HG03025 (cell line): ENCODE measurements around the gene CCDC178.
"Not testable (repeated sequence)": the region's sequence is repeated elsewhere in the genome, so short reads cannot be mapped to it uniquely, and the experiment has no call there.

Experiments used
- ATAC-seq: cut with Tn5 transposase; IDR thresholded peaks from one replicate; pipeline ENCODE4 v1.9.1; 2021; ENCODE audit warnings: mild to moderate bottlenecking, moderate library complexity; ENCODE audit not compliant: unreplicated experiment, low FRiP score

The CCDC178 gene

DNA sequence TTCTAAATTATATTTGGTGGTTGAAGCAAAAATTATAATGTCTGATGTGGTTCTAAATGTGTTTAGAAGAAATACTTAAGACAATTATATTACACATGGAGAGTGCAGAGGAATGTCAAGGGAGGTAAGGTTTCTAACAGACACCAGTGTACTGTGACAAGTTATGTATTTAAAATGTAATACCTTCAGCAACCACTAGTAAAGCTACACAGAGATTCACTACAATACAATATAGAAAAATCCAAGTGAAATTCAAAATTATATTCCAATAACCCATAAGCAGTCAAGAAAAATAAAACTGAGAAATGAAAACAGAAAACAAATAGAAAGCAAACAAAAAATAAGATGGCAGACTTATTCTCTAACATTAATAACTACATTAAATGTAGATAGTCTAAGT lies 418.2 kb downstream of the CCDC178 start:
- ATAC-seq, result no peak

DNA sequence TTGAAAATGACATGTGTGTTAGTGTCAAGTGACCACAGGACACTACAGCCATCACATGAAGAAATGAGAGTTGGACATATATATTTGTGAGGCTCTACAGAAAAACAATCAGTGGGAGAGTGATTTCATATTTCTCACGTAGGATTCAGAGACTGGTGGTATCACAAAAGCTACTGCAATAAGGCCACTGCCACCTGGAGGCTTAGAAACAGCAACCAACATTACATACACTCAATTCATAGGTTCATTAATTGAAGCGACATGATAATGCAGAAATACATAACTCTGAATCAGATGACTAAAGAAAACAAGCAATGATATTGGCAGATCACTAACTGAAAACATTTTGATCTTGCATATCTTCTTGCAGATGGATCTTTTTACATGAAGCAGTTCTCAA lies 419.6 kb downstream of the CCDC178 start:
- ATAC-seq, result no peak

DNA sequence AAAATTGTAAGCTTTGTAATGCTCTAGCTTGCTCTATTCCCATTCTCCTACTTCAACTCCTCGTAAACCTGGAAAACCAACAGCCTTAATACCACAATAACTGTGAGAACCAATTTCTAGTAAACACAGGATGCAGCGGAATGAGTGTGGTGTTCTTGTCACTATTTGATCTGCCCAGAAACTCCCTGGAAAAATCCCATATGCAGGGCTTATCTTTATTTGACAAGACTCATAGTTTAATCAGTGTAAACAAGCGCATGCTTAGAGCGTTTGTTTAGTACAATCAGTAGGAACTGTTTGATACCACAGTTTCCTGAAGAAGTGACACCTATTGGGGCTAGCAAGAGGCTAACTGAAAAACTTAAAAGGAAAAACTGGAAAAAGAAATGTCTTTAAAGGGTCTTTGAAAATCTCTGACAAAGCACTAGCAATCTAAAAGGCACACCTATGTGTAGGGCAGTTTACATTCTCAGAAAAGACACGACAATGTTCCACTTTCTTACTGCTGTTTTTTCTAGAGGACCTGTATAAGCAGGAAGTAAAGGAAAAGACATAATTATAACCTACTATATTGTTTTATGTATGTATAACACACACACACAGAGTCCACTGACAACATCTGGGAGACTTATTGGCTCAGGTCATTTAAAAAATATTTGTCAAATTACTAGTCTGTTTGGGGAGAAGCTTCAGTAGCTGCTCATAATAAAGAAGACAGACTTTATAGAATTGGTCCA lies 426.3 kb downstream of the CCDC178 start:
- ATAC-seq, result no peak

DNA sequence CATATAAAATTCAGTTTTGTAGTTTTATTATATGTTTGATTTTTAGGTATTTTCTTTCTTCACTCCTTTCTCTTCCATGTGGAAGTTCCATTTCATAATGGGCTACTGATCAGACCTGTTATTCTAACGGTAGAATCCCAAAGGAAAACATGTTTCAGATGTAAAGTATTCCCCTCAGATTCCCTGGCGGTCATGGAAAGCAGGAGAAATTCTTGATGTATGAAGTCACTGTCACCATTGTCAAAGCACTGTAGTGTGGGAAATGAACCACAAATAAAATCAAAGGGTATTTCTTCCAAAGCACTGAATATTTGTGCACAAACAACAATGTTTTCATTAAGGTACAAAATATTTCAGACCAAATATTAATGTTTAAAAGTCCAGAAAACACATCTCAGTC lies 430.4 kb downstream of the CCDC178 start:
- no peak for ATAC-seq

DNA sequence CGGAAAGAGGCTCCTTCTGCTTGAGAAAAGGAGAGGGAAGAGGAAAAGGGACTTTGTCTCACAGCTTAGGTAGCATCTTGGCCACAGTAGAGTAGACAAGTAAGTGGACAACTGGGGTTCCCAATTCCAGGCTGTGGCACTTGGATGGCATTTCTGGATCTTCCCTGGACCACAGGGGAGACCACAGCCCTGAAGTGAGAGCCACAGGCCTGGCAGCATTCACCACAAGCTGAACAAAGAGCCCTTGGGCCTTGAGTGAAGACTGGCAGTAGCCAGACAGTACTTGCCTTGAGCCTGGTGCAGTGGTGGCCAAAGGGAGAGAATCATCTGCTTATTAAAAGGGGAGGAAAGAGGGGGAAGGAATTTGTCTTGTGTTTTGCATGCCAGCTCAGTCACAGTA lies 441.6 kb downstream of the CCDC178 start:
- no peak for ATAC-seq

DNA sequence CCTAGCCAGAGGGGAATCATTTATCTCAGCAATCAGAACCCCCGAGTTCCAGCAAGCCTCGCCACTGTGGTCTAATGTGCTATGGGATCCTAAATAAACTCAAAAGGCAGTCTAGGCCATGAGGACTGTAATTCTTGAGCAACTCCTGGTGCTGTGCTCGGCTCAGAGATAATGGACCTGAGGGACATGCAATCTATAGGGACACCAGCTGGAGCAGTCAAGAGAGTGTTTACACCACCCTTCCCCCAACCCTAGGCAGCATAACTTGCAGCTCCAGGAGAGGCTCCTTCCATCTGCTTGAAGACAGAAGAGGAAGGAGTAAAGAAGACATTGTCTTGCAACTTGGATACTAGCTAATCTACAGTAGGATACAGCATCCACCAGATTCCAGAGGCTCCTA lies 442.2 kb downstream of the CCDC178 start:
- ATAC-seq, result no peak

DNA sequence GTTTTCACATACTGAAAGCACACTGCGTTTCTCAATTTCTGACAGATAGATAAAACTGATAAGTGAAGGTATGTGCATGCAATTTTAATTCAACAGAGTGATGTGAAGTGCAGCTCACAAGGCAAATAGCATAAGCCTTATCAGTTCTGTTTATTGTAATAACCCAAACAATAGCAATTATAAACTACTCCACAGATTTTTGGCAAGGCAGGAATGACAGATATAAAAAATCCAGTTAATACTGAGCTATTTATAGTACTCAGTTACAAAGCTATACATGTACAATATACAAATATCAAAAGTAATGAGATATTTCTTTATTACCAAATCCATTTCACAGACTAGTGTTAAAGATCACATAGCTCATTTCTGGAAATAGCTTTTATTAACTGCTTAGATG lies 456.8 kb downstream of the CCDC178 start:
- ATAC-seq, result no peak

DNA sequence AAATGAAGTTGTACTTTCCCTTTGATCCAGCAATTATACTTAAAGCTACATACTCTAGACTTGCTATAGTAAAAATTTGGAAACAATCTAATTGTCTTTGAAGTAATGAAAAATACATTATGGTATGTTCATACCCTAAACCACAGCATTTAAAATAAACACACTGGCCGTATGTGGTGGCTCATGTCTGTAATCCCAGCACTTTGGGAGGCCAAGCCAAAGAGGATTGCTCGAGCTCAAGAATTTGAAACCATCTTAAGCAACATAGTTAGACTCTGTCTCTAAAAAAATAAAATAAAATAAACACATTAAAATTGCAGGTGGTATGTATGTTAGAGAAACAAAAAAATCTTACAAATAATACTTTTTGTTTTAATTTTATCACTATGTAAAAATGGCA lies 459.6 kb downstream of the CCDC178 start:
- no peak for ATAC-seq

DNA sequence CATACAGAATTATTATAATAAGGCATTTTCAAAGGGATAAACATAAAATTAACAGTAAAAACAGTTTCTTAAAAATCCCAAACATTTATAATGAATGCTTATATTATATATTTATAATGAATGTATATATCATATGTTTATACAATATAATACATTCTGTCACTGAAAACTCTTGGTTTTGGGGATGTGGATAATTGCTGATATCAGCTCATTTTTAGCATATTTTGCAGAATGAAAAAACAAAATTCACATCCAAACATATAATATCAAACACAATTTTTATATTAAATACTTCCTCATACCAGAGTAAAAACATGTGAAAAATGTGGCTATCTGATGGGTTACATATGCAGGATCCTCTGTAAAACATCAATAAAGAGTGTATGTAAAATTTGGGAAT lies 465.0 kb downstream of the CCDC178 start:
- no peak for ATAC-seq

DNA sequence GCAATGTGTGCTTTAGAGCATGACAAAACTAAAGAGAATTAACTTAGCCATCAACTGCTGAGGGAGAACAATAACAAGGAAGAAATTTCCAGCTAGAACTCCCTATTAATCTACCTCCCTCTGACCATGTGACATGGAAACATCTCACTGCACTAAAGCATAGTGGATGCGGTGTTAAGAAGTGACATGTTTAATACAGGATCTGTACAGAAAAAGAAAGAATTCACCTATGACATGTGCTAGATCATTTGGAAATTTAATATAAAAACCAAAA lies 465.4 kb downstream of the CCDC178 start:
- no peak for ATAC-seq

DNA sequence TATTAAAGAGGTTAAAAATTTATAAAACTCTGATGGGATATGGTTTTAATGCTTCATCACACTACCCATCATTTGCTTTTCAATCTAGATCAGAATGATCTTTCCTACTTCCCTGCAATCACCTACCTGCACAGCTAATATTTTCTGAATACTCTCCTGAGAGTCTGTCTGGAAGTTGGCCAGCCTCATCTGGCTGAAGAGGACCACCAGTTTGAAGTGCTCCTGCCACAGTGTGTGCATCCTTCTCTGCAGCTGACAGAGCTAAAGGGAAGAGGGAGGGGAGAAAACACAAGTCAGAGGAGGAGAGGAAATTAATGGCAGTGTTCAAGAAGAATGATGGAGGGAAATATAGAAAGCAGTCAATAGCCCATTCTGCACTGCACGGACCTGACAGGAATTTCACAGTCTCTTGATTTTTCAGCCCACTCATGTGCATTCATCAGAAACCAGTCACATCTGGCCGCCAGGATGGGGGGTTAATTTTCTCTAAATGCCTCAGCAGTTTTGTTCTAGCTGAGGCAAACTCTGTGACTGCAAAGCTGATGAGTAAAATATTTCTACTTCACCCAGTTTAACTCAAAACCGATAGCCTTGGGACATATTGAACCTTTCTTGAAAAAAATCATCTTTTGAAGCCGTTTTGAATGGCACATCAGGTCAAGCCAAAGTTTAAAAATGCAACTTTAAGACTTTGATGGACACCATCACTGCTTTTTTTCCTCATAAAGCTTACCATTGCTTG lies 465.9 kb downstream of the CCDC178 start:
- ATAC-seq, result peak; percentile 84

DNA sequence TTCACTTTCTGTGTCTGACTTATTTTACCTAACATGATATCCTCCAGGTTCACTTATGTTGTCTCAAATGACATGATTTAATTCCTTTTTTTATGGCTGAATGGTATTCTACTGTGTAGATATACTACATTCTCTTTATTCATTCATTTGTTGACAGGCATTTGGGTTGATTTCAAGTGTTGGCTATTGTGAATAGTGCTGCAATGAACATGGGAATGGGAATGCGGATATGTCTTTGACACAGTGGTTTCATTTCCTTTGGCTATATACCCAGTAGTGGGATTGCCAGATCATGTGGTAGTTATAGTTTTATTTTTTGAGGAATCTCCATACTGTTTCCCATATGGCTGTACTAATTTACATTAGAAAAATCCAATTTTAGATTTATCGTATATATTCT lies 472.3 kb downstream of the CCDC178 start:
- ATAC-seq, result no peak

DNA sequence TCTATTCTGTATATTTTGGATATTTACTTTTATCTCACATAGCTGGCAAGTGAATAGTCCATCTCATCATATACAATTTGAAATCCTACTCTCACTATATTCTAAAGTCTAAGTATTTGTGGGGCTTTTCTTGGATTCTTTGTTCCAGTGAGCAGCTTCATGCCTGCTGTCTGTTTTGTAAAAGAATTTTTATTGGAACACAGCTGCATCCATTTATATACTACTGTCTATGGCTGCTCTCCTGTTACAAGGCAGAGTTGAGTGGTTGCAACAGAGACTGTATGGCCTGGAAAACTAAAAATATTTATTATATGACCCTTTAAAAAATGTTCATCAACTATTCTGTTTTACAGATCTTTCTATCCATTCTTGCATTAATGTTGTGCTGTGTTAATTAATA lies 474.4 kb downstream of the CCDC178 start:
- ATAC-seq, result no peak

DNA sequence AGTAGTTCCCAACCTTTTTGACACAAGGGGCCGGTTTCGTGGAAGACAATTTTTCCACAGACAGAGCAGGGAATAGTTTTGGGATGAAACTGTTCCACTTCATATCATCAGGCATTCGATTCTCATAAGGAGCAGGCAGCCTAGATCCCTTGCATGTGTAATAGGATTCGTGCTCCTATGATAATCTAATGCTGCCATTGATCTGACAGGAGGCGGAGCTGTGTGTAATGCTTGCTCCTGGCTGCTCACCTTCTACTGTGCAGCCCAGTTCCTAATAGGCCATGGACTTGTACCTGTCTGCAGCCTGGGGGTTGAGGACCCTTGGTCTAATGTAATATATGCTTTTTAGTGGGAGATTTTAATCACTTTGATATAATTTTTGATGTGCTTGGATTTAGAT lies 479.0 kb downstream of the CCDC178 start:
- ATAC-seq, result no peak

DNA sequence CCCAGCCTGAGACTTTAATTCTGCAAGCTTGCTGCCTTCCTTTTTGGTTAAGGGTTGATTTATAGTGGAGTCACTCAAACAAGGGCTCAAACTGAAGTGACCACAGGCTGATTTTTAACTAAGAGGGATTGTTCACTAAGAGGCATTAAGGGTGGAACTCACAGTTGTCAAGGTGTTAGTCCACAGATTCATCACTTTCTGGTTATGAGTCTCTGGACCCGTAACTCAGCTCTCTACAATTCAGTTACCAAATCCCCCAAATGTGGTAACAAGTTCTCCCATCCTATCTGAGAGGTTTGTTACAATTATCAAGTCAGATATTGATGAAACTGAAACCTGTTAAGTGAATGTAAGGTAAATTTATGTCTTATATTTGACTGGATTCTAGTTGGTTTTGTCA lies 481.8 kb downstream of the CCDC178 start:
- no peak for ATAC-seq

DNA sequence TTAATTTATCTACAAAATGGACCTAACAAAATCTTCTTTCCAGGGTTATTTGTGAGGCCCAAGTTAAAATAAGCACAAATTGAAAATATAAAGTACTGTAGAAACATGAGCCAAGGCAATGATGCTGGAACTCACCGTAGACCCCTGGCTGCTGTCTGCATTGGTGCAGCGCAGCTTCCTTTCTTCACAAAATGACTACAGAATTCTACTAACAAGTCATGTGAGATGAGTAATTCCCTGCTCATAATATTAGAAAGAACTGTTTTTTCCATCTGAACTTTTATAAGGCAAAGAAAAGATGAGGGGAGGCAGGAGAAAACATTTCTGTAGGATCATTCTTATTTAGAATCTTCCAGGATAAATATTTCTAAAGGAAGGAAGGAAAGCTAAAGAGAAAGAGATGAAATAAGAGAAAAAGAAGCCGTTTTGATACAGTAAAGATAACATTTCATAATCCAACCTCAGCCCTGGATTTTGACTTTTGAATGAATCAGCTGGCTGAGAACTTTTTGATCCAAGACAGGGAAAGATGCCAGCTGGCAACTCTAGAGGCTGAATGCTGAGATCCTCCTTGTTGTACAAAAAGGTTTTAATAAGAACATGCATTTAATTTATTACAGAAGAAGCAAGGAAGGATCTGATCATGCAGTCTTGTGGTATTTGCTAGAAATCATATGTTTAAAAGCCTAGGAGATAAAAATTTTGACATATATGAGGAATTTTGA lies 483.8 kb downstream of the CCDC178 start:
- ATAC-seq, result no peak

DNA sequence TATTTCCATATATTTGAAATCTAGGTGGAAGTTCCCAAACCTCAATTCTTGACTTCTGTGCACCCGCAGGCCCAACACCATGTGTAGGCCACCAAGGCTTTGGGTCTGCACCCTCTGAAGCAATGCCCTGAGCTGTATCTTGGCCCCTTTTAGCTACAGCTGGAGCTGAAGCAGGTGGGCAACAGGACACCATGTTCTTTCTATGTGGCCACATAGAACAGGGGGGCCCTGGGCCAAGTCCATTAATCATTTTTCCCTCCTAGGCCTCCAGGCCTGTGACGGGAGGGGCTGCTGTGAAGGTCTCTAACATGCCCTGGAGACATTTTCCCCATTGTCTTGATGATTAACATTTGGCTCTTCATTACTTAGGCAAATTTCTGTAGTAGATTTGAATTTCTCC lies 488.2 kb downstream of the CCDC178 start:
- not testable (repeated sequence) for ATAC-seq

DNA sequence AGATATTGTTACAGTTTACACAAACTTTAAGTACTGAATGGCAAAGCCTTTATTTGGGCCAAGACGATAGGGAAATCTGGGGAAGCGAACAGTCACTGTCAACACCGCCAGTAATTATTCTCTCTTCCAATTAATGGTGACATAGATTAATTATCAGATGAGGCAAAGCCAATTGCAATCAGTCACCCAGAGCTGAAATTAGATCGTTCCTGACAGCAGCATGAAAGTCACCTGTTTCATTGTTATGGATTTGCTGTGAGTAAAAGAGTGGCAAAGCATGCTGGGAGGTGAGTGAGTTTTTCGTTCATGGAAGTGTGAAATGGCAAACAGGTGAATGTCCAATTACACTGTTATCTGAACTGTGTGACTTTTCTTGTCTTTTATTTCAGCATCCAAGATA lies 502.9 kb downstream of the CCDC178 start:
- ATAC-seq, result no peak

DNA sequence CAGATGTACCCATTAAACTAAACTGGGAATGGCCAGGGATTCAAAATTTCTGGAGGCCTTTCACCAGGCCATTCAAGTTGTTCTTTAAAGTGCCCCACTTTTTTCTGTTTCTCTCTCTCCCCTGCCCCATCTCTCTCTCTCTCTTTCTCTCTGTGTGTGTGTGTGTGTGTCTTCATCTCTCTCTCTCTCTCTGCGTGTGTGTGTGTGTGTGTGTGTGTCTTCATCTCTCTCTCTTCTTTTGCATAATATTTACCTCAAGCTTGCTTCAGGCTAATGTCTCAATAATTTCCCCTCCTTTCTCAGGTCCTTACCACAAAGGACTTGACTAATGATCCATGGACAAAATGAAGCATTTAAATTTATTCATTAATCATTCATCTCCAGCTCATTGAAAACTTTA lies 503.5 kb downstream of the CCDC178 start:
- ATAC-seq, result no peak

DNA sequence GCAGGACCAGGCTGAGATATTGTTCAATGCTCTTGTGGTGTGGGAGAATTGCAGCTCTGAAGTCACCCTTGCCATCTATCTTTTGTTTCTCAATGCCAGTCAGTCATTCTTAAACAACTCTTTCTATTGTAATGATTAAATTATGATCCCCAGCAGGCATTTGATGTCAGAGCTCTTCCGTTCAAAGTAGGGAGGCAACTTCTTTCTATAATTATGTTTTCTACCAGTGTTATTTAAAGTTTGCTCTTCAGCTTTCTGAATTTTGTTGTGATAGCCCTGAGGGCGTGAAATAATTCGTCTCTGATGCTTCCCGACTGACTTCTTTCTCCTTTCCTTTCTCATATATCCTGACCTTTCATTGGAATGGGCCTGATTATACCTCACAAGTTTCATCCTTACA lies 506.3 kb downstream of the CCDC178 start:
- ATAC-seq, result no peak

DNA sequence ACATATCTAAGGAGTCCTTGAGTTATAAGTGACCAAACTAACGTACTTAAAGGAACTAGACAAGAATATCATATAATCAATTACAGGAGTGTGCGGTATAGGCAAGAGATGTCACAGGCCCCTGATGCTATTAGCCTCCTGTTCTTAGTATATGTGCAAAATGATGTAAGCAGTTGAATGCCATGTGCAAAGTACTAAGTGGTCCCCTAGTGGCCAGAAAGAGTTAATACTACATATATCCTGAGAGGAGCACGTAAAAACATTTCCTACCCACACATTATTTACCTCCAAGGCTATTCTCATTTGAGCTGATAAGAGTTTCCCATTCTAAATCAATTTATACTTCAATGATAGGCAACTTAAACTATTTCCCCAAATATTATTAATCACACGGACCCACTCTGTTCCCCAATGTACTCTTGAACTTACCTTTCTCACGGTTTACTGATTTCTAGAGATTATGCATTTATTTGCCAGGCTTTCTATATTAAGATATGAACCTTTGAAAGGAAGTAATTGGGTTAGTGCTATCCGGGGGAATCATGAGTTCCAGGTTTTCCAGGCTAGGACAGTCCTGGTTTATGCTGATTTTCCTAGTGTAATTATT lies 509.7 kb downstream of the CCDC178 start:
- peak; percentile 98 for ATAC-seq
